GM18498 (cell line): ENCODE data around the gene XRCC3.

Experiments used
- ATAC-seq: cut with Tn5 transposase; IDR thresholded peaks from one replicate; pipeline ENCODE4 v1.9.1; 2021; ENCODE audit warnings: mild to moderate bottlenecking, moderate library complexity; ENCODE audit not compliant: unreplicated experiment

The XRCC3 gene

DNA sequence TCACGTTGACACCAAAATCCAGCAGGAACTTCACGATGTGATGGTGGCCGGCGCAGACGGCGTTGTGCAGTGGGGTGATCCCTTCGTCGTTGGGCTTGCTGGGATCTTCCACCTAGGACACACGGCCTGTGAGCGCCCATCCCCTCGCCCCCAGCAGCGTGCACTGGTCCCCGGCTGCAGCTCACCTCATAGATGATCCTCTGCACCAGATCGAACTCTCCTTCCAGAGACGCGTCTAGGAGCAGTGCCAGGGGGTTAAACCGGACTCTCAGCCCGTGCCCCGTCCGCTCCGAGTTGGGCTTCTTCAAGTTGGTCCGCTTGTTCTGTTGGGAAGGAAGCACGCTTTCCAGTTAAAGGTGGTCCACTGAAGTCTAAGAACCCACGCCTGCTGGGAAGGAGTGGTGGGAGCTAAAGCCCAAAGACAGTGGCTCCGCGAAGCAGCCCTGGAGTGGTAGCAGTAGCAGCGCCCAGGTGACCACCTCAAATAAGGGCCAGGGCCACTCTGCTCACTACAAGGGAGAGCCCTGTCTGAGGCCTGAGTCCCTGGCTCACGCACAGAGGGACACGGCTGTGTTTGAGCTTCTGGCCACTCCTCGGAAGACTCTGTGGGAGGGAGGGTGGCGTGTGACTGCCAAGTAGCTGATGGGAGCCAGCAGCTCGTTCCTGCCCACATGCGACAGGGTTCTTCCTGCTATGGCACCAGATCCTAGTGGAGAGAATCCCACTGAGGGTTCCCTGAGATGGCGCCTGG is 23.6 kb upstream of the XRCC3 start:
- ATAC-seq: no peak

DNA sequence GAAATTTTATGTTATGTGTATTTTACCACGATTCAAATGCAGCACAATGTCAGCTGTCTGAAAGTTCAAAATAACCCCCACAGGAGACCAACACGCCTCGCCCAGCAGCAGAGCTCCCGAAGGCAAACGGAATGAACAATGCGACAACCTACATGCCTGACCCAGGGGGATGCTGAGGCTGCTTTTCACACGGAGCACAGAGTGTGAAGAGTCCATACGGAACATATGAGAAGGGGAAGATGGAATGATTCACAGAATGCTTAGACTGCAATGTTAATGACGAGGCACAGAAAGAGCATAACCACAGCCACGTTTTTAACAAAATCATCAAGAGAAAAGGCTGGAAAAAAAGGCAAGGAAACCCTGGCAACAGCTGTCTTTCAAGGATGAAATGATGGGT is 22.9 kb upstream of the XRCC3 start:
- no peak for ATAC-seq

DNA sequence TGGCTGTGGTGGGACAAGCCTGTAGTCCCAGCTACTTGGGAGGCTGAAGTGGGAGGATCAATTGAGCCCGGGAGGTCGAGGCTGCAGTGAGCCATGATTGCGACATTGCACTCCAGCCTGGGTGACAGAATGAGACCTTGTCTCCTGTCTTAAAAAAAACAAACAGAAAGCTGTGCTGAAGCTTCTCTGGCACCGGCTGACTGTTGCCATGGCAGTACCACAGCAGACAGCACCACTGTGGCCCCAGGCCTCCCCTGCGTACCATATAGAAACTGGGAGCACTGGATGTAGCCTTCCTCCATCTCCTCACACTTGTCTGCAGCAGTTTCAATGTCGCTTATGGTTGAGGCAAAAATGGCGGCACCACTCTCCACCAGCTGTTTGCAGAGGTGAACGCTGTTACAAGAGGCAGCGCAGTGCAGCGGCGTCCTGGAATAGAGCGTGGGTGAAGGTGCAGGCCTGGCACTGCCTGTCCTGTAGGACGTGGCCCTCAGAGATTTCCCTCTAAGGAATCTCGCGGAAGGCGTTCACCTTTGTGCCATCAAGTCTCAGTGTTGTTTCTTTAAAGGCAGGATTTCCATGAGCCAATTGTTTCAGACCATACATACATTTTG is 22.3 kb upstream of the XRCC3 start:
- ATAC-seq: no peak

DNA sequence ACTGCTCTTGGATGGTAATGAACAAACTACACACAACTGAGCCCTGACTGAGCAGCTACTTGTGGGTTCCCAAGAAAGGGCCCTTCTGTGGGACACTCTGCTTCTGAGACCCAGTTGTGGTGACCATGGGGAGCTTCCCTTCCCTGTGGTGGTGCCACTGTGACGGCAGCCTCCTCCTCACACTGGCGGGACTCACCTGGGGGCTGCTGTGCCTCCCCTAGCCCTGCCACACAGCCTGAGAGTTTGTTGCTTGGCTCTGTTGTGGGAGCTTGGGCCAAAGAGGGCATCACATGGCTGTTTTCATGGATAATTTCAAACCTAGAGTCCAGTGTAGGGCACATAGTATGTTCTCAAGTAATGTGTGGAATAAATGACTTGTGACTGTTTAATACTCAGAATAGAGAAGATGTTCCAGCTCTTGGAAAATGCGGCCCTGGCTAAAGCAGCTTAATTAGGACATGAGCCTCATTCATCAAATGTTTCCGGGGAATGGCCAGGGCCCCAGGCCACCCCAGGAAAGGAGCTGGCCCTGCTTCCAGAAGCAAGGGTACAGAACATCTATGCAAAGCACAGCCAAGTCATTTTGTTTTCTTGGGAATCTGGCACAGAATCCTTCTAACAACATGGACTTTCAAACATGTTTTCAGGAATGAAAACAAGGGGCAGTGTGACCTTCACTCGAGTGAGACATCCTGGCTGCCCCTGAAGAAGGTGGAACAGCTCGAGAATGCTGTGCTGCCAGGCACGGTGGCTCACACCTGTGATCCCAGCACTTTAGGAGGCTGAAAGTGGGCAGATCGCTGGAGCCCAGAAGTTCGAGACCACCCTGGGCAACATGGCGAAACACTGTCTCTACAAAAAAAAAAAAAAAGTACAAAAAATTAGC is 21.5 kb upstream of the XRCC3 start:
- no peak for ATAC-seq

DNA sequence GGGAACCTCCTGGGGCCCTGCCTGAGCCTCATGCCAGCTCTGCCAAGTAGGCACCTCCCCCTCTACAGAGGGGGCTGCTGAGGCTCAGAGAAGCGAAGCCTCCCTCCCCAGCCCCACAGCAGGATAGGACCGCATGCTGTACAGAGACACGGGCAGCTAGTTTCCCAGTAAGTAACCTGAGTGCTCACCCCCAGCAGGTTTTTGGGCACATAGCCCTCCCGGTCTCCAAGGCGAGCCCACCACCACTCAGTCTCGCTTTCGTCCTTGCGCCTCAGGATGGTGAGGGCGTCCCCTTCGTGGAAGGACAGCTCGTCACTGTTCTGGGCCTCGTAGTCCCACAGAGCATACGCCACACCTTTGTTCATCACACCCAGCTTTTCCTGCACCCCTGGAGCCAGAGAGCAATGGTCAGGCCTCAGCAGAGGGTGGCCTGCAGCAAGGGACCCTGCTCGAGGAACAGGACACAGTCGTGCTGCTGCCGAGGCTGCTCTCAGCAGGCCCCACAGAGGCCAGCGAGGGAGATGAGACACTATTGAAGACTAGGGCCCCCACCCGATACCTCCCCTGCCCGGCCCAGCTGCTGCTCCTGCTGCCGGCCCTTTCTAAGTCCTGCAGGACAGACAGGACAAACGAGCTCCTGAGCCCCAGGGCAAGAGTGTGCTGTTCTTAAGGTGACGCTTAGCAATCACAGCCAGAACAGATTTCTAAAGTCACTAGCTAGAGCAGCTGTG is 20.7 kb upstream of the XRCC3 start:
- no peak for ATAC-seq

DNA sequence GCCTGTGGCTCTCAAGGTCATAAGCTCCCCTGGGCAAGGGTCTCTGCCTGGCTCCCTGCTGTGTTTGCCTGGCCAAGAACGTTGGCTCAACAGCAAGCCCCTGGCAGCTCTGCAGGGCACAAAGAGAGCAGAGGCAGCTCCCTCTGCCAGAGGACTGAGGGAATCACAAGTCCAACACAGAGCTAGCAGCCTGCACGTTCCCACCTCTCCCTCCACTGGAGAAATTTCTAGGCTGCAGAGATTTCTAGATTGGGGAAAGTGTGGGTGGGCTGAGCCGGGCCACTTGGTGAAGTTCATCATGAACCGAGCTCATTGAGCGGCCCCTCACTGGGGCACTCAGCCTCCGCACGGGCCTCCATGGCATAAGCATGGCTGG is 20.2 kb upstream of the XRCC3 start:
- ATAC-seq: no peak

DNA sequence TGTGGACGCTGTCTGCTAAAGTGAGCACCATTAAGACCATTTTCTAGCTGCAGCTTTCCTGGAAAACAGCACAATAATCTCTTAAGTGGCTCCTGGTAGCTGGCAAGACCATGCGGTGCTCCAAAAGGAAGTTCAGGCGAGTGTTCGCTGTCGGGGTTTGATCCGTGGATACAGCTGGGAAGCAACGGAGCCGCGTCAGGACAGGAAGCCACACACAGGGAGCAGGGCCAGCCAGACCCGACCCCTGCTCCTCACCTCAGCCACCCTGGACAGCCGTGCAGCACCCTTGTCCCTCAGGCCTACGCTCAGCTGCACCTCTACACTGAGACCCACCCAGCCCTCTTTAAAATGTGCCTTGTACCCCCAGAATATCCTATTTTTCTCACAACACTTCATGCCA is 19.8 kb upstream of the XRCC3 start:
- no peak for ATAC-seq

DNA sequence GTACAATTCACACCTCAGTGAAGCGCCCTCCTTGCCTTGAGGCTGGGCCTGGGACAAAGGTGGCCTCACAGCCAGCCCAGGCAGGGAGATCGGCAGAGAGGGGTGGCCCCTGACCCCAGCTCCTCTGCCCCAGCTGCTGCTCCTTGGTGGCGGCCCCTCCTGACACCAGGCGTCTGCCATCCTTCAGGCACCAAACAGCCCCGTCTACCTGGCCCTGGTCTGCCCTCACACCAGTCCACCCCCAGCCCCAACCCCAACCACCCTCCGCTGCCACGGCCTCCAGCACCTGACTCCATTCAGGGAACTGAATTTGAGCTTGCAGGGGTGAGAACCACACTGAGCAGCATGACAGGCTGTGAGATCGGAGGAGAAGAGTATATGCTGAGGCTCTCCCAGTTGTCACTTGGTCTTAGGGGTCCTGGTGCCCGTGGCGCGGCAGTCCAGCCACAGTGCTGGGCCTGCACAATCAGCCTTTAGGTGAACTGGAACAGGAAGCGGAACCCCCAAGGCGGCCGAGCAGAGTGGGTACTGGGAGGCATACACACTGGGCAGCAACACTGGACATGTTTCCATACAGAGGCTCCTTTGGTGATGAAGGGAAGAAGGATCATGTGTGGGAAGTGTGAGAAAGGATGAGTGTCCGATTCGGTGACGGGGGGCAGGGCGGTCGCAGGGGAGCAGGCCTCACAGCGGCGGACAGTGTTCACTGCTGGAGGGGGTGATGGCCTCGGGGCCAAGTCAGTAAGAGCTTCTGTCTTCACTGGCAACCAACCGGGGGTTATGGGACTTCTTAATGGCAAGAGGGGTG is 19.0 kb upstream of the XRCC3 start:
- no peak for ATAC-seq

DNA sequence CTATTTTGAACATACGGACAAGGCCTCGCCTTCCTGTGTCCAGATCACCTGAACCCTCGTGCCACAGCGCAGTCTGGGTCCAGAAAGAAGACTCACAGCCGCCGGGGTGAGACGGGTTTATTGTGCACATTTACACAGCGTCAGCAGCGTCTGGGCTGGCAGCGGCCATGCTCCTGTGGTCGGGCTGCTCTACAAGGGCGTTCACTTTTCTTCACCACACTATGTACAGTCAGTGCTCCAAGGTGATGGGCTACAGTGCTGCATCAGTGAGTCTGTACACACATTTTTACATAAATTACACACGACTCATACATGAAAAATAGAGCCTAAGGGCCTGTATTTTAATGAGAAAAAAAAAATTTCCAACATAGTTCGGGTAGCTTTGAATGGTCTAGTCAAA is 18.4 kb upstream of the XRCC3 start:
- no peak for ATAC-seq

DNA sequence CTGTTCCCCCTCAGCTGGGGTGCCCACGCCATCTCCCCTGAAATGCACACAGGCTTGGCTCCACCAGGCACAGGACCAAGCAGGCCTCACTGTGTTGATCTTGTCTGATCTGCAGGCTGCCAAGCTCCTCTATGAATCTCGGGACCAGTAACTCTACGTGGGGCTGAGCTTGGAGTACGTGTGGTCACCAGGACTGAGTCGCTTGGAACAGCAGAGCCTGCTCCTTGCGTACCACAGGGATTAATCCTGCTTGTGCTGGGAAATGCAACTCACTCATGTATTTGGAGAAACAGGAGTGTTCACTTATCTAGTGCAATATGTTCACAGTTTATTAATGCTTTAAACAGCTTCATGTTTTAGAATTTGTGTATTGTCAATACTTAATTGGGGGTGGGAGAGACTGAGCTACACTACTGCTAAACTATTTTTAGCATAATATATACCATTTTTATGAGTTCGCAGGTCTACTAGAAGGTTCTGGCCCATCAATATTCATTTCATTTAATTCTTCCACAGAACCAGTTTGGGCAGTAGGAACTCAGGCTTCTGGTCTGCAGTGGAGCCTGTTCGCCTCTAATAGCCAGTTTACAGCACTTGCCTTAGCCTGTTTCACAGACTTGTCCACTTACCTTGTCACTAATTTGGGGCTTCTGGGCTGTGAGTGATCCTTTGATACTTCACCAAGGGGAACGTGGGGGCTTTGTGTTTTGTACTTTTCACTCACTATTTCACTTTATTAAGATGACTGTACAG is 17.8 kb upstream of the XRCC3 start:
- no peak for ATAC-seq

DNA sequence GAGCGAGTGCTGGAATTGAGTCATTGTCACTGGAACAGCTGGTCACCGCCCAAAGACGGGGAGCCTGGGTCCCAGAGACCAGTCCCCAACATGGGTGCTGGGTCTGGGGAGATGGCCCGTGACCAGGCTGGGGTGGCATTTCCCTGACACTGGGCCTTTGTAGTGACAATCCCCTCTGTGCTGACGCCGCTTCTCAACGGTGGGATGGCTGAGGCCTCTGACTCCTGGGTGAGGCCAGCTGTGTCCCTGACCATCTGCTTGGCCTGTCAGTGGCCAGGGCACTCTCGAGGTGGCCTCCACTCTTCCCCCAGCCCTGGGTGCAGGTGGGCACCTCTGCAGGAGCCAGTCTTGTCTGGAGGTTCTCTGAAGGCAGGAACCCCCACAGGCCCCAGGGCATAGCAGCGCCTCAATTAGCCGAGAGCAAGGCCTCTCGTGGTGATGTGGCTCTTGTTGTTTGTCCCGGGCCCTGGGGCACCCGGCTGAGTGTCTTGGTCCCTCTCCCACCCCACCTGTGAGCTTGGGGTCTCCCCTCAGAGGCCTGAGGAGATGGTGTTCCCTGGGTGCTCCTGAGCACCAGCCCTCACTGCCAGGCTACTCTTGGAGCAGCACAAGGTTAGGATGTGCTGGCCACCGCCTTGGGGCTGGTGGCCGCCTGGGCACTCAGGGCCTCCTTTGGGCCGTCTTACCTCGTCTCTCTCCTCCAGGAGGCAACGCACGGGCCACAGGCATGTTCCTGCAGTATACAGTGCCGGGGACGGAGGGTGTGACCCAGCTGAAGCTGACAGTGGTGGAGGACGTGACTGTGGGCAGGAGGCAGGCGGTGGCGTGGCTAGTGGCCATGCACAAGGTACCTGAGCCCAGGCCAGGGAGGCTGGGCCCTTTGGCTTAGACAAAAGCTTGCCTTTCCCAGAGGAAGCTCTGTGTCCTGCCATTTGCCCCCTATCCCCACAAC is 16.9 kb upstream of the XRCC3 start:
- no peak for ATAC-seq

DNA sequence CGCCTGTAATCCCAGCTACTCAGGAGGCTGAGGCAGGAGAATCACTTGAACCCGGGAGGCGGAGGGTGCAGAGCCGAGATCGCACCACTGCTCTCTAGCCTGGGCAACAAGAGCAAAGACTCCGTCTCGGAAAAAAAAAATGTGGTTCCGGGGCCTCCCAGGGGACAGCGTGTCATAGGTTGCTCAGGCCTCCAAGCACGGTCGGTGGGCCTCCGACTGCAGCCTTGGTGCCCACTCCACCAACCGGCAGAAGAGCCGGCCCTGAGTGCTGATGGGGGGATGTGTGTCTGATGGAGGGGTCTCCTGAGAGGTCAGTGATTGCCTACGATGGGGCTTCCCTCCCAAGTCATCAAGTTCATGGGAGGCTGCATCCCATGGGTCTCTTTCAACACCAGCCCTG is 16.2 kb upstream of the XRCC3 start:
- no peak for ATAC-seq

DNA sequence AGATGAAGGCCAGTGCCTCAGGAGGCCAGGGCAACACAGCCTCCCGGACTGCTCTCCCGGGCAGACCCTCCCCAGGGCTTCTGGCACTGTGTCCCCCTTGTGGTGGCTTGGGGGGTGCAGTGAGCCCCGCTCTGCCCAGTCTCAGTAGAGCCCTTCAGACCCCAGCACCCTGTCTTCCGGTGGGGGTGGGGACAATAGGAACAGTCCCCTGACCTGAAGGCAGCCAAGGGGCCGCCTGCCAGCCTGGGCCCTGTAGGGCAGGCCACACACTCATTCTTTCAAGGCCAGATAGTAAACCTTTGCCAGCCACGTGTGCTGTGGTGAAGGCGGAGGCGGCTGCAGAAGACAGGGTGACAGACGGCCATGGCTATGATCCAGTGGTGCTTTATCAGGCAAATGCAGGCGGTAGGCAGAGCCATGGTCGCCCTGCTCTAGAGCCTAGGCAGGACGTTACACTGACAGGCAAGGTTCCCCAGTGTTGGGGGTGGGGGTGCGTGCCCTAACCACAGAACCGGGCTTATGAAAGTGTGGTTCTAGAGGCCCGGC is 15.3 kb upstream of the XRCC3 start:
- ATAC-seq: no peak

DNA sequence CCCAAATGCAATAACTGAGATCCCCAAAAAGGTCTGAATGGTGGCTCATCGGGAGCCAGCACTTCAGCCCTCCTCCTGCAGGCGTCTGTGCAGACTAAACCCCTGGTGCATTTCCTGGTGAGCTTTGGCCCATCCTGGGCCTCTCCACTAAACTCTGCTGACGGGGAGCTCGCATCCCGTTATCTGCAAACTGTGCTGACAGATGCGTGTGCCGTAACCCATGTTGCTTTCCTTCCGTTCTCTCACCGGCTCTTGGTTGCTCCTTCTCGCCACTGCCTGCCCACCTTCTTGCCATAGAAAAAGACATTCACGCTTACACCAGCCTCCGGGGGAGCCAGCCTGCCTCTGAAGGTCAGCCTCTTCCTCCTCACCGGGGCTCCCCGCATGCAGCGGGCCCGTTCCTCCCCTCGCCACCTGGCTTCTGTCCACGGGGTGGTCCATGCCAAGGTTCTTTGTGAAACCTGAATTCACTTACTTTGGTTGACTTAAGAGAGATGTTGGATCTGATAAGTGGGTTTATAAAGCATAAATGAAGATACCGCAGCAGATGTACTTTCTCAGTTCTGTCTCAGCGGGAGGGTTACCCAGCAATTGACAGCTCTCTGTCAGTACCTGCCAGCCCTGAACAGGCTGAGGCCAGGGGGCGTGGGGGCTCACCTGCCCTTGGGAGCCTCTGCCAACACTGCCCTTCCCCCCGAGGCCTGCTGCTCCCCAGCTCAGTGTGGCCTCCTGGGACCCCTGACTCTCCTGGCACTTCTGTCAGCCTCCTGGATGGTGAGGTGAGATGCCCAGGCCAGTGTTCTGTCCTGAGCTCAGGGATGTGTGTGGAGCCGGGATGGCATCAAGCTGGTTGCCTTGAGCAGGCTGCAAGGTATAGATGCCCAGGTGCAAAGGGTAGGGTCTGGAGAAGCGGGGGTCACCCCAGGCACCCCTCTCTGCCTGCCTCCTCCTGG is 14.5 kb upstream of the XRCC3 start:
- ATAC-seq: no peak

DNA sequence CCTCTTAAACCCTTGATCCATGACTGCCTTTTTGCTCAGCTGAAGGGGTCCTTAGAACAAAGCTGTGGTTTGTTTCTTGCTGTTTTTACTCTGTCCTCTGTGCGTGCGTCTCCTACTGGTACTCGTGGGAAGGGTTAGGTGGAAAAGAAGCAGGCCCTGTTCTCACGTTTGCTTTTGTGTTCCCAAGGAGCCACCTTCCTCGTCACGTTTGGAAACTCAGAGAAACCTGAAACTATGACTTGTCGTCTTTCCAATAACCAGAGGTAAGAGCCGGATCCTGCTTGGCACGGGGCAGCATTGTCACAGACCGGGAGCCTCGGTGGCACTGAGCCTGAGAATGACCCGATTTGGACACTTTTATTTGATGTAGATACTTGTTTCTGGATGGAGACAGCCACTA is 13.5 kb upstream of the XRCC3 start:
- ATAC-seq: no peak

DNA sequence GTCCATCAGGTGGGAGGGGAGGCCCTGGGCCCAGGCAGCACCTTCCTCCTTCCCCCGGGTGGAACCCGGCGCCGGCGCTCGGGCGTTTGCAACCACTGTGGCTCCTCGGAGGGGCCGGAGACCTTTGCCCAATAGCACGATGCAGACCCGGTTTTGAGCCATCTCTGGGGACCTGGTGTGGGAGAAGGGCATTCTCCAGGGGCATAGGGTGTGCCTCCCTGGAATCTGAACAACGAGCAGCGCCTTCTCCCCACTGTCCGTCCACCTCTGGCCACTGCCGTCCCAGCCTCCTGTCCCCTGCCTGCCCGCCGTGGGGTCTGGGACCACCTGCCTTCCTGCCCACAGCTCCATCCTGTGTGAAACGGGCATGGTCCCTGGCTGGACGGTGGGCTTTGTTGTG is 12.9 kb upstream of the XRCC3 start:
- no peak for ATAC-seq

DNA sequence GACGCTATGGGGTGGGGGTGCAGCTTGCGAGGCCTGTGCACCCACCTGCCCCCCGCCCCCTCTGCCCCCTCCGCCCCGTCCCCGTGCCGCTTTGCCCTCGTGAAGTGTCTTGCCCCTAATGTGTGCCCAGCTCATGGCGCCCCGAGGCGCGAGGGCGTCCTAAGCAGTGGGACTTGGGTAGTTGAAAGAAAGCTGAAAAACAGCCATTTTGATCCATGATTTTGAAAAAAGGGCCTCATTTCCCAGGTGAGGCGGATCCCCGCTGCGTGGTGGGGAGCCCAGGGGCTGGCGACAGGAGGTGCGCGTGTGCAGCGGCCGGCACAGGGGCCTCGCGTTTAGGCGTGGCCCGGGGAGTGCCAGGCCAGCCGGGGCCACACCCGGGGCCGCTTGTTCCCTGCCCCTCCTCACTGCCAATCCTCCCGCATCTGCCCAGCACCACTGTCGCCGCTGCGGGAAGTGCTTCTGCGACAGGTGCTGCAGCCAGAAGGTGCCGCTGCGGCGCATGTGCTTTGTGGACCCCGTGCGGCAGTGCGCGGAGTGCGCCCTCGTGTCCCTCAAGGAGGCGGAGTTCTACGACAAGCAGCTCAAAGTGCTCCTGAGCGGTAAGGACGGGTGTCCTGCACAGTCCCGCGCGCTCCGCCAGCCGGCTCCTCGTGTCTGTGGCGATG is 12.2 kb upstream of the XRCC3 start:
- no peak for ATAC-seq
